GM12878 (cell line): ENCODE measurements around the gene OTUB1. TPM values are rescaled to one million over a fixed set of nuclear protein-coding genes. Genes with fewer than 3 reads are reported as not detected.

ENCODE experiments used
- ATAC-seq: fragments of 200-7000 bp; cut with Tn5 transposase; 3 replicates; pipeline ENCODE4 v1.9.1; 2020; ENCODE audit warnings: mild to moderate bottlenecking, moderate library complexity
- BruUV-seq: library from RNA; stranded (reverse); fragments of 400-500 nt; replicated peaks from 2 replicates; lab custom pipeline; 2021; lab: Mats Ljungman, UMichigan
- CTCF ChIA-PET: fragments of 300-600 bp; sonication (Branson Sonifier 250); formaldehyde crosslinking; extraction: SDS; loops from one replicate; lab custom pipeline; 2021; ENCODE audit warnings: inconsistent platforms; lab: Yijun Ruan, JAX
- POLR2A ChIA-PET: fragments of 350-600 bp; formaldehyde crosslinking; extraction: SDS; loops from one replicate; lab custom pipeline; 2021; ENCODE audit warnings: inconsistent platforms; lab: Charles Lee
- RAD21 ChIA-PET: fragments of 300-600 bp; sonication (Branson Sonifier 250); formaldehyde crosslinking; loops from one replicate; lab custom pipeline; 2023; ENCODE audit warnings: antibody characterized with exemption; ENCODE audit not compliant: unreplicated experiment; lab: Charles Lee
- SMC1A ChIA-PET: fragments of 300-600 bp; sonication (Branson Sonifier 250); formaldehyde crosslinking; loops from one replicate; lab custom pipeline; 2023; ENCODE audit not compliant: unreplicated experiment, uncharacterized antibody; lab: Charles Lee
- DNase-seq: peaks from one replicate; pipeline ENCODE4 v3.0.0-alpha.2; 2011; ENCODE audit warnings: low read depth, low spot score
- FAIRE-seq: peaks from 3 replicates; lab custom pipeline; 2011; peaks lifted over from hg19 to GRCh38; lab: Jason Lieb, UNC
- H2AFZ ChIP-seq: 2 replicates; pipeline ENCODE4 v1.6.0; 2011; ENCODE audit warnings: low read depth, low read length, control low read depth; ENCODE audit not compliant: control insufficient read depth
- H3K27ac ChIP-seq: 2 replicates; pipeline ENCODE4 v1.5.1; 2011; ENCODE audit warnings: control low read depth; ENCODE audit not compliant: control insufficient read depth, insufficient read depth
- H3K27me3 ChIP-seq, 2 experiments: replicated peaks in 1 of 2; 2 replicates each; pipeline versions ENCODE4 v1.6.0 to v1.6.1; 2011; ENCODE audit warnings: low read length in 1 of 2; ENCODE audit not compliant: control insufficient read depth in 2 of 2, insufficient read depth in 2 of 2
- H3K36me3 ChIP-seq, 2 experiments: 2 replicates each; pipeline ENCODE4 v1.5.1; 2011; ENCODE audit warnings: low read length in 1 of 2; ENCODE audit not compliant: control insufficient read depth in 2 of 2, insufficient read depth in 2 of 2
- H3K4me1 ChIP-seq: 2 replicates; pipeline ENCODE4 v1.6.1; 2011; ENCODE audit warnings: mild to moderate bottlenecking, low read length, moderate library complexity, mixed read lengths; ENCODE audit not compliant: control insufficient read depth, insufficient read depth
- H3K4me2 ChIP-seq: 2 replicates; pipeline ENCODE4 v1.6.0; 2011; ENCODE audit warnings: control low read depth; ENCODE audit not compliant: control insufficient read depth, insufficient read depth
- H3K4me3 ChIP-seq: fragments of 200-600 bp; sonication (generic); 2 replicates; pipeline ENCODE4 v1.5.1; 2016
- H3K79me2 ChIP-seq: 2 replicates; pipeline ENCODE4 v1.6.0; 2011; ENCODE audit warnings: low read length; ENCODE audit not compliant: control insufficient read depth, insufficient read depth
- H3K9ac ChIP-seq: 2 replicates; pipeline ENCODE4 v1.8.0; 2011; ENCODE audit warnings: low read length, control low read depth, mixed read lengths; ENCODE audit not compliant: control insufficient read depth, insufficient read depth
- H3K9me3 ChIP-seq: replicated peaks from 3 replicates; pipeline ENCODE4 v1.5.1; 2011; ENCODE audit warnings: mild to moderate bottlenecking, low read length; ENCODE audit not compliant: control insufficient read depth, insufficient read depth
- H4K20me1 ChIP-seq: 2 replicates; pipeline ENCODE4 v1.6.0; 2011; ENCODE audit not compliant: control insufficient read depth, insufficient read depth
- ASH2L ChIP-seq: fragments of 300-600, 200-600 bp; sonication (generic); IDR thresholded peaks from 2 replicates; pipeline ENCODE4 v1.6.1; 2017; ENCODE audit warnings: low read depth, mild to moderate bottlenecking, borderline replicate concordance
- BCL11A ChIP-seq: IDR thresholded peaks from 2 replicates; pipeline ENCODE4 v1.6.1; 2011; ENCODE audit warnings: low read depth, low read length
- CBX5 ChIP-seq: sonication (generic); IDR thresholded peaks from 2 replicates; pipeline ENCODE4 v1.6.1; 2016; ENCODE audit warnings: low read depth, moderate library complexity, mild to moderate bottlenecking, inconsistent platforms
- CHD1 ChIP-seq: IDR thresholded peaks from 2 replicates; pipeline ENCODE4 v1.6.1; 2012; ENCODE audit warnings: low read depth, low read length, improper control_type of control experiment
- IKZF1 ChIP-seq: fragments of 450-650 bp; conservative IDR thresholded peaks from 2 replicates; pipeline ENCODE4 v1.6.1; 2017; ENCODE audit warnings: antibody characterized with exemption, mild to moderate bottlenecking
- IRF4 ChIP-seq: IDR thresholded peaks from 2 replicates; pipeline ENCODE4 v1.6.1; 2011; ENCODE audit warnings: low read depth, low read length
- KLF5 ChIP-seq: fragments of 450-650 bp; IDR thresholded peaks from 2 replicates; pipeline ENCODE4 v1.6.1; 2014; ENCODE audit warnings: mild to moderate bottlenecking; ENCODE audit not compliant: partially characterized antibody
- NR2C1 ChIP-seq: fragments of 450-650 bp; IDR thresholded peaks from 2 replicates; pipeline ENCODE4 v1.6.1; 2017; ENCODE audit warnings: antibody characterized with exemption, mild to moderate bottlenecking, moderate library complexity
- RAD51 ChIP-seq: fragments of 450-650 bp; IDR thresholded peaks from 2 replicates; pipeline ENCODE4 v1.6.1; 2016; ENCODE audit warnings: moderate library complexity, mild to moderate bottlenecking, inconsistent platforms
- SKIL ChIP-seq: fragments of 450-650 bp; IDR thresholded peaks from 2 replicates; pipeline ENCODE4 v1.6.1; 2017; ENCODE audit warnings: mild to moderate bottlenecking, low read depth, inconsistent platforms; ENCODE audit not compliant: poor library complexity, severe bottlenecking
- SMAD1 ChIP-seq: fragments of 450-650 bp; IDR thresholded peaks from 2 replicates; pipeline ENCODE4 v1.6.1; 2018; ENCODE audit warnings: mild to moderate bottlenecking, low read depth; ENCODE audit not compliant: partially characterized antibody
- SREBF1 ChIP-seq: IDR thresholded peaks from 2 replicates; pipeline ENCODE4 v1.6.1; 2012; ENCODE audit warnings: mild to moderate bottlenecking, low read length
- USF1 ChIP-seq: IDR thresholded peaks from 2 replicates; pipeline ENCODE4 v1.6.1; 2011; ENCODE audit warnings: borderline replicate concordance, low read depth, mild to moderate bottlenecking, moderate library complexity, mixed read lengths, low read length; ENCODE audit not compliant: insufficient read depth; ENCODE audit errors: extremely low read length
- ZNF217 ChIP-seq: fragments of 450-650 bp; IDR thresholded peaks from 2 replicates; pipeline ENCODE4 v1.6.1; 2017; ENCODE audit warnings: antibody characterized with exemption, mild to moderate bottlenecking
- WGBS: methylation state at CpG from one replicate; pipeline ENCODE4 v1.1.6; 2016; ENCODE audit warnings: low lambda C conversion rate; ENCODE audit not compliant: insufficient replicate concordance, insufficient coverage; ENCODE audit errors: missing lambda C conversion rate; 5-methylcytosine and 5-hydroxymethylcytosine counted together
- in situ Hi-C: fragments of 300-500 bp; cut with MboI; formaldehyde crosslinking; loops from 9 replicates; pipeline ENCODE4 v1.14.3; 2018; ENCODE audit warnings: mixed read lengths
- intact Hi-C: fragments of 100-400 bp; cut with micrococcal nuclease; formaldehyde crosslinking; loops from one replicate; pipeline ENCODE4 v1.14.2; 2022; ENCODE audit not compliant: unreplicated experiment
- polyA plus RNA-seq, 11 experiments: library from polyadenylated mRNA; depleted of rRNA in 4 of 11; unstranded in 6 of 11; stranded (reverse) in 5 of 11; fragments of >200 nt; fragmentation: Nextera tagmentation in 4 of 11; fragmentation: Illumina TruSeq in 1 of 11; extraction: Ambion mirVana in 4 of 11; extraction: Trizol in 1 of 11; gene quantifications; 1 replicate in 1 of 11; 2 replicates in 10 of 11; pipeline versions ENCODE4 v1.2.1 to v1.2.3, GENCODE V29; 2011 to 2016; ENCODE audit warnings: inconsistent platforms in 2 of 11, missing spikeins in 2 of 11, low read depth in 1 of 11
- total RNA-seq, 4 experiments: library from RNA; depleted of rRNA in 3 of 4; stranded (reverse); fragments of >200 nt in 3 of 4; fragmentation: Illumina TruSeq in 1 of 4; extraction: Trizol in 1 of 4; gene quantifications; 2 replicates each; pipeline versions ENCODE4 v1.2.1 to v1.2.3, GENCODE V29; 2013 to 2021

OTUB1 gene
- total and polyA plus RNA-seq, 10 of the 15 experiments (the other 5 are each of a cell fraction or from before 2014, with no cell fraction given): 49.6 to 225 (median 131) TPM

GRCh38 chr11:64029773-64030172 lies 43.5 kb downstream of the OTUB1 start:
- Histone ChIP-seq H3K27me3 (peaks cover 0 to 4% of the 10 kb centered on the region in 2 experiments; a peak in 3 of 4 replicates), H3K4me1 (no peaks in the 10 kb centered on the region), H3K4me2 (no peak overlapping the region), H3K27ac (no peak overlapping the region), H2AFZ (no peak overlapping the region), H3K9me3 (no peaks in the 10 kb centered on the region), H3K9ac (no peak overlapping the region), H3K79me2 (no peaks in the 10 kb centered on the region), H3K4me3 (no peak overlapping the region), H4K20me1 (no peaks in the 10 kb centered on the region), H3K36me3 (no peaks in the 10 kb centered on the region)
- ChIA-PET RAD21 (interaction anchor here (0.7 kb wide), 1 partner anchor 1101 kb away, joined by 4 read pairs; no protein-coding TSS in a partner anchor), POLR2A (no interaction called here), SMC1A (no interaction called here), CTCF (no interaction called here)
- WGBS: 24% methylated on average over 7 of the region's 8 CpGs
- in situ Hi-C loops (no loop called here), intact Hi-C loops (no loop called here)
- TF ChIP-seq USF1 (no peak), CBX5 (no peak), IKZF1 (no peak), ASH2L (no peak), IRF4 (no peak), SMAD1 (no peak), ZNF217 (no peak), SKIL (no peak), SREBF1 (no peak), NR2C1 (no peak), KLF5 (no peak), BCL11A (no peak), RAD51 (no peak), CHD1 (no peak)
- FAIRE-seq (no peak), ATAC-seq (no peak), DNase-seq (no peak)
- no TSS peak for BruUV-seq
